Ishikawa (cell line): Measurements from ENCODE around the gene KLHL6.

Experiments used
- CEBPB ChIP-seq: IDR thresholded peaks from 2 replicates; pipeline ENCODE4 v1.6.1; 2012
- CREB1 ChIP-seq: IDR thresholded peaks from 2 replicates; pipeline ENCODE4 v1.6.1; 2012; ENCODE audit warnings: low read depth
- EGR1 ChIP-seq: IDR thresholded peaks from 2 replicates; pipeline ENCODE4 v1.6.1; 2012
- EP300 ChIP-seq: IDR thresholded peaks from 2 replicates; pipeline ENCODE4 v1.6.1; 2012; ENCODE audit warnings: borderline replicate concordance
- FOXM1 ChIP-seq: IDR thresholded peaks from 2 replicates; pipeline ENCODE4 v1.6.1; 2012; ENCODE audit warnings: low read depth, borderline replicate concordance
- RAD21 ChIP-seq: IDR thresholded peaks from 2 replicates; pipeline ENCODE4 v1.6.1; 2012; ENCODE audit warnings: low read depth
- TAF1 ChIP-seq: IDR thresholded peaks from 2 replicates; pipeline ENCODE4 v1.6.1; 2012; ENCODE audit warnings: low read depth, mild to moderate bottlenecking
- TCF12 ChIP-seq: IDR thresholded peaks from 2 replicates; pipeline ENCODE4 v1.6.1; 2012; ENCODE audit warnings: low read depth
- YY1 ChIP-seq: IDR thresholded peaks from 2 replicates; pipeline ENCODE4 v1.6.1; 2012; ENCODE audit warnings: low read depth
- TF ChIP-seq, protein P1 (sequence below): IDR thresholded peaks from 2 replicates; pipeline ENCODE4 v1.6.1; 2012
- TF ChIP-seq, protein P2 (sequence below): IDR thresholded peaks from 2 replicates; pipeline ENCODE4 v1.6.1; 2012; ENCODE audit warnings: low read depth, mild to moderate bottlenecking

DNA sequence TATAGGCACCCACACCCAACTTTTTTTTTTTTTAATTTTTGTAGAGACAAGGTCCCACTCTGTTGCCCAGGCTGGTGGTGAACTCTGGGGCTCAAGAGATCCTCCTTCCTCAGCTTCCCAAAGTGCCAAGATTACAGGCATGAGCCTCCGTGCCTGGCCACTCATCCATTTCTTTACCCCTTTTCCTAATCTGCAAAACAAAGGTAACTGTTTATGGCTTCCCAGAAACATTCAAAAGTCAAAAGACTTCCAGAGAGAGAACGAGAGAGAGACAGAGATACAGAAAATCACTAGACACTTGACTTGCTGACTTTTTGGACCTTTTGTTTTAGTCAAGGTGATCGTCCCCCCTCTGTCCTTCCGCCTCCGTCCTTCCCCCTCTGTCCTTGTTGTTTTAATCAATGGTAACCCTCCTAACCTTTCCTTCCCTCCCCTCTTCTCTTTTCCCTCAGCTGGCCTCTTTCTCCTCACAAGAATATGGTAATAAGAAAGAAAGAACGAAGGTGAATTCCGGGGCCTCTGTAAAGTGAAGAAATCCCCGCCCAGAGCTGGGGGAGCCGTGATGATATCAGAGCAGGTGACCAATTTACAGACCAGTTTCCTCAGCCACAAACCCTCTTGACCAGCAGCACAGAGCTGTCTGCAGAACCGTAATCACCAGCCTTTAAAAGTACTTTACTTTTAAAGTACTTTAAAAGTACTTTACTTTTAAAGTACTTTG lies 21.9 kb downstream of the KLHL6 start:
- TF ChIP-seq FOXM1, result no peak
- no peak for TF ChIP-seq YY1
- TF ChIP-seq, protein P1, sequence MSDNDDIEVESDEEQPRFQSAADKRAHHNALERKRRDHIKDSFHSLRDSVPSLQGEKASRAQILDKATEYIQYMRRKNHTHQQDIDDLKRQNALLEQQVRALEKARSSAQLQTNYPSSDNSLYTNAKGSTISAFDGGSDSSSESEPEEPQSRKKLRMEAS, result no peak
- TF ChIP-seq CEBPB, result no peak
- TF ChIP-seq TAF1, result no peak
- no peak for TF ChIP-seq EP300
- TF ChIP-seq RAD21, result no peak
- TF ChIP-seq TCF12, result no peak
- no peak for TF ChIP-seq EGR1
- TF ChIP-seq, protein P2, sequence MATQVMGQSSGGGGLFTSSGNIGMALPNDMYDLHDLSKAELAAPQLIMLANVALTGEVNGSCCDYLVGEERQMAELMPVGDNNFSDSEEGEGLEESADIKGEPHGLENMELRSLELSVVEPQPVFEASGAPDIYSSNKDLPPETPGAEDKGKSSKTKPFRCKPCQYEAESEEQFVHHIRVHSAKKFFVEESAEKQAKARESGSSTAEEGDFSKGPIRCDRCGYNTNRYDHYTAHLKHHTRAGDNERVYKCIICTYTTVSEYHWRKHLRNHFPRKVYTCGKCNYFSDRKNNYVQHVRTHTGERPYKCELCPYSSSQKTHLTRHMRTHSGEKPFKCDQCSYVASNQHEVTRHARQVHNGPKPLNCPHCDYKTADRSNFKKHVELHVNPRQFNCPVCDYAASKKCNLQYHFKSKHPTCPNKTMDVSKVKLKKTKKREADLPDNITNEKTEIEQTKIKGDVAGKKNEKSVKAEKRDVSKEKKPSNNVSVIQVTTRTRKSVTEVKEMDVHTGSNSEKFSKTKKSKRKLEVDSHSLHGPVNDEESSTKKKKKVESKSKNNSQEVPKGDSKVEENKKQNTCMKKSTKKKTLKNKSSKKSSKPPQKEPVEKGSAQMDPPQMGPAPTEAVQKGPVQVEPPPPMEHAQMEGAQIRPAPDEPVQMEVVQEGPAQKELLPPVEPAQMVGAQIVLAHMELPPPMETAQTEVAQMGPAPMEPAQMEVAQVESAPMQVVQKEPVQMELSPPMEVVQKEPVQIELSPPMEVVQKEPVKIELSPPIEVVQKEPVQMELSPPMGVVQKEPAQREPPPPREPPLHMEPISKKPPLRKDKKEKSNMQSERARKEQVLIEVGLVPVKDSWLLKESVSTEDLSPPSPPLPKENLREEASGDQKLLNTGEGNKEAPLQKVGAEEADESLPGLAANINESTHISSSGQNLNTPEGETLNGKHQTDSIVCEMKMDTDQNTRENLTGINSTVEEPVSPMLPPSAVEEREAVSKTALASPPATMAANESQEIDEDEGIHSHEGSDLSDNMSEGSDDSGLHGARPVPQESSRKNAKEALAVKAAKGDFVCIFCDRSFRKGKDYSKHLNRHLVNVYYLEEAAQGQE, result no peak
- no peak for TF ChIP-seq CREB1
